Neuron (in vitro differentiated cells): ENCODE data around the gene LMTK2.

ENCODE experiments used
- H2AFZ ChIP-seq: one replicate; pipeline ENCODE4 v1.6.1; 2013; ENCODE audit warnings: low read depth, mild to moderate bottlenecking, inconsistent platforms, low read length, moderate library complexity
- H3K27me3 ChIP-seq: one replicate; pipeline ENCODE4 v1.6.1; 2013; ENCODE audit warnings: low read length; ENCODE audit not compliant: insufficient read depth
- H3K36me3 ChIP-seq: one replicate; pipeline ENCODE4 v1.6.1; 2013; ENCODE audit warnings: low read length; ENCODE audit not compliant: insufficient read depth
- H3K4me1 ChIP-seq: one replicate; pipeline ENCODE4 v1.6.1; 2013; ENCODE audit warnings: low read length; ENCODE audit not compliant: insufficient read depth
- H3K4me3 ChIP-seq: 2 replicates; pipeline ENCODE4 v1.5.1; 2013; ENCODE audit warnings: mild to moderate bottlenecking, low read length, moderate library complexity
- H3K9me3 ChIP-seq: one replicate; pipeline ENCODE4 v1.6.1; 2013; ENCODE audit warnings: low read length

Gene LMTK2

GRCh38 chr7:98254951-98255610 lies 148.4 kb downstream of the LMTK2 start:
- H3K27me3 ChIP-seq, result no peaks in the 10 kb centered on the region
- peaks cover 41% of the 10 kb centered on the region for H3K4me1 ChIP-seq
- peaks cover 13% of the 10 kb centered on the region for H3K36me3 ChIP-seq
- H3K9me3 ChIP-seq, result no peaks in the 10 kb centered on the region
- no peak overlapping the region for H2AFZ ChIP-seq
- peak overlapping the region; percentile 0 for H3K4me3 ChIP-seq

GRCh38 chr7:98256431-98256830 lies 149.8 kb downstream of the LMTK2 start:
- no peak overlapping the region for H3K4me3 ChIP-seq
- H3K27me3 ChIP-seq, result no peaks in the 10 kb centered on the region
- H3K36me3 ChIP-seq, result peaks cover 21% of the 10 kb centered on the region
- H3K4me1 ChIP-seq, result peaks cover 32% of the 10 kb centered on the region
- peaks cover 3% of the 10 kb centered on the region for H3K9me3 ChIP-seq
- H2AFZ ChIP-seq, result no peak overlapping the region

GRCh38 chr7:98257701-98258100 lies 151.0 kb downstream of the LMTK2 start:
- no peak overlapping the region for H2AFZ ChIP-seq
- H3K4me1 ChIP-seq, result peaks cover 28% of the 10 kb centered on the region
- no peaks in the 10 kb centered on the region for H3K27me3 ChIP-seq
- H3K4me3 ChIP-seq, result no peak overlapping the region
- H3K36me3 ChIP-seq, result peaks cover 27% of the 10 kb centered on the region
- H3K9me3 ChIP-seq, result peaks cover 7% of the 10 kb centered on the region
